Activated gamma-delta T cell (primary cell): ENCODE measurements around the gene MOB3A.

Experiments used
- DNase-seq: peaks from one replicate; lab custom pipeline; 2025; lab: John Stamatoyannopoulos, UW

MOB3A gene

GRCh38 chr19:2123682-2124387 is 27.7 kb upstream of the MOB3A start:
- no peak for DNase-seq

GRCh38 chr19:2122982-2123381 is 26.9 kb upstream of the MOB3A start:
- no peak for DNase-seq

GRCh38 chr19:2122251-2122650 is 26.1 kb upstream of the MOB3A start:
- DNase-seq, result no peak

GRCh38 chr19:2121416-2122051 is 25.4 kb upstream of the MOB3A start:
- no peak for DNase-seq

- DNase-seq, result no peak
Observed at GRCh38 chr19:2120821-2121220, 24.7 kb upstream of the MOB3A start.

- DNase-seq, result no peak
Observed at GRCh38 chr19:2119921-2120785, 24.0 kb upstream of the MOB3A start.

GRCh38 chr19:2118438-2118837 is 22.3 kb upstream of the MOB3A start:
- no peak for DNase-seq

GRCh38 chr19:2117215-2117960 is 21.3 kb upstream of the MOB3A start:
- DNase-seq, result no peak

- no peak for DNase-seq
Observed at GRCh38 chr19:2116507-2116906, 20.4 kb upstream of the MOB3A start.

- DNase-seq, result no peak
Observed at GRCh38 chr19:2115911-2116426, 19.8 kb upstream of the MOB3A start.

GRCh38 chr19:2115324-2115723 is 19.2 kb upstream of the MOB3A start:
- DNase-seq, result no peak

- DNase-seq, result no peak
Observed at GRCh38 chr19:2114821-2115220, 18.7 kb upstream of the MOB3A start.

GRCh38 chr19:2114218-2114617 is 18.1 kb upstream of the MOB3A start:
- DNase-seq, result no peak

GRCh38 chr19:2113439-2114211 is 17.5 kb upstream of the MOB3A start:
- no peak for DNase-seq

GRCh38 chr19:2112516-2113320 is 16.6 kb upstream of the MOB3A start:
- DNase-seq, result no peak

GRCh38 chr19:2111886-2112285 is 15.8 kb upstream of the MOB3A start:
- DNase-seq, result no peak

- no peak for DNase-seq
Observed at GRCh38 chr19:2111425-2111824, 15.3 kb upstream of the MOB3A start.

- DNase-seq, result no peak
Observed at GRCh38 chr19:2110822-2111221, 14.7 kb upstream of the MOB3A start.

- DNase-seq, result no peak
Observed at GRCh38 chr19:2109046-2109864, 13.1 kb upstream of the MOB3A start.
